ENCODE data around the gene SLCO1B1.

Gene SLCO1B1

GRCh38 chr12:21252070-21252469 is 121.1 kb downstream of the SLCO1B1 start:
- Histone ChIP-seq H3K27me3 (replicated peaks in 2 of 5; ENCODE audit: control insufficient read depth in 4 of 5, insufficient read depth in 5 of 5, low read length in 4 of 5) (no peaks in the 10 kb centered on the region), H3K27ac (ENCODE audit: insufficient read depth in 1 of 2, low read depth in 1 of 2, low read length in 2 of 2, poor library complexity in 1 of 2, severe bottlenecking in 2 of 2) (no peak overlapping the region), H3K4me3 (ENCODE audit: control insufficient read depth in 1 of 7, extremely low read depth in 1 of 7, insufficient read depth in 4 of 7, low read depth in 2 of 7, low read length in 6 of 7) (no peak overlapping the region), H3K4me1 (ENCODE audit: control extremely low read depth in 1 of 4, control insufficient read depth in 4 of 4, insufficient read depth in 4 of 4, low read length in 3 of 4) (no peaks in the 10 kb centered on the region), H3K36me3 (ENCODE audit: control insufficient read depth in 4 of 4, insufficient read depth in 4 of 4, low read length in 3 of 4) (no peaks in the 10 kb centered on the region), H3K9me3 (ENCODE audit: control extremely low read depth in 1 of 5, control insufficient read depth in 4 of 5, insufficient read depth in 2 of 5, low read depth in 1 of 5, low read length in 4 of 5) (no peaks in the 10 kb centered on the region)
- ChIA-PET CTCF (no interaction called here), POLR2A (no interaction called here)
- no peak for DNase-seq
- WGBS (ENCODE audit: insufficient coverage), result 92% methylated on average over 2 of the region's 5 CpGs

GRCh38 chr12:21257172-21257571 is 126.2 kb downstream of the SLCO1B1 start:
- no peaks in the 10 kb centered on the region for H3K36me3 ChIP-seq (ENCODE audit: control insufficient read depth in 4 of 4, insufficient read depth in 4 of 4, low read length in 3 of 4)
- no peak overlapping the region for H3K27ac ChIP-seq (ENCODE audit: insufficient read depth in 1 of 2, low read depth in 1 of 2, low read length in 2 of 2, poor library complexity in 1 of 2, severe bottlenecking in 2 of 2)
- ChIA-PET CTCF (no interaction called here), POLR2A (no interaction called here)
- H3K4me1 ChIP-seq (ENCODE audit: control extremely low read depth in 1 of 4, control insufficient read depth in 4 of 4, insufficient read depth in 4 of 4, low read length in 3 of 4), result no peaks in the 10 kb centered on the region
- no peak for DNase-seq
- H3K27me3 ChIP-seq (replicated peaks in 2 of 5; ENCODE audit: control insufficient read depth in 4 of 5, insufficient read depth in 5 of 5, low read length in 4 of 5), result no peaks in the 10 kb centered on the region
- H3K9me3 ChIP-seq (ENCODE audit: control extremely low read depth in 1 of 5, control insufficient read depth in 4 of 5, insufficient read depth in 2 of 5, low read depth in 1 of 5, low read length in 4 of 5), result peaks cover 0 to 5% (median 0%) of the 10 kb centered on the region in 5 experiments
- 100% methylated on average over 2 of the region's 3 CpGs for WGBS (ENCODE audit: insufficient coverage)
- no peak overlapping the region for H3K4me3 ChIP-seq (ENCODE audit: control insufficient read depth in 1 of 7, extremely low read depth in 1 of 7, insufficient read depth in 4 of 7, low read depth in 2 of 7, low read length in 6 of 7)

GRCh38 chr12:21264232-21264631 is 133.2 kb downstream of the SLCO1B1 start:
- Histone ChIP-seq H3K36me3 (ENCODE audit: control insufficient read depth in 4 of 4, insufficient read depth in 4 of 4, low read length in 3 of 4) (no peaks in the 10 kb centered on the region), H3K4me3 (ENCODE audit: control insufficient read depth in 1 of 7, extremely low read depth in 1 of 7, insufficient read depth in 4 of 7, low read depth in 2 of 7, low read length in 6 of 7) (no peak overlapping the region), H3K27ac (ENCODE audit: insufficient read depth in 1 of 2, low read depth in 1 of 2, low read length in 2 of 2, poor library complexity in 1 of 2, severe bottlenecking in 2 of 2) (no peak overlapping the region), H3K9me3 (ENCODE audit: control extremely low read depth in 1 of 5, control insufficient read depth in 4 of 5, insufficient read depth in 2 of 5, low read depth in 1 of 5, low read length in 4 of 5) (peaks cover 0 to 16% (median 0%) of the 10 kb centered on the region in 5 experiments), H3K27me3 (replicated peaks in 2 of 5; ENCODE audit: control insufficient read depth in 4 of 5, insufficient read depth in 5 of 5, low read length in 4 of 5) (no peaks in the 10 kb centered on the region), H3K4me1 (ENCODE audit: control extremely low read depth in 1 of 4, control insufficient read depth in 4 of 4, insufficient read depth in 4 of 4, low read length in 3 of 4) (no peaks in the 10 kb centered on the region)
- ChIA-PET POLR2A (no interaction called here), CTCF (no interaction called here)
- no peak for DNase-seq

GRCh38 chr12:21265932-21266331 is 134.9 kb downstream of the SLCO1B1 start:
- no peak overlapping the region for H3K4me3 ChIP-seq (ENCODE audit: control insufficient read depth in 1 of 7, extremely low read depth in 1 of 7, insufficient read depth in 4 of 7, low read depth in 2 of 7, low read length in 6 of 7)
- no peak for DNase-seq
- ChIA-PET CTCF (no interaction called here), POLR2A (no interaction called here)
- no peaks in the 10 kb centered on the region for H3K36me3 ChIP-seq (ENCODE audit: control insufficient read depth in 4 of 4, insufficient read depth in 4 of 4, low read length in 3 of 4)
- peaks cover 0 to under 1% (median 0%) of the 10 kb centered on the region in 5 experiments for H3K27me3 ChIP-seq (replicated peaks in 2 of 5; ENCODE audit: control insufficient read depth in 4 of 5, insufficient read depth in 5 of 5, low read length in 4 of 5)
- no CpG with 5 or more reads among the region's 4 CpGs for WGBS (ENCODE audit: insufficient coverage)
- H3K9me3 ChIP-seq (ENCODE audit: control extremely low read depth in 1 of 5, control insufficient read depth in 4 of 5, insufficient read depth in 2 of 5, low read depth in 1 of 5, low read length in 4 of 5), result peaks cover 0 to 10% (median 1%) of the 10 kb centered on the region in 5 experiments
- H3K27ac ChIP-seq (ENCODE audit: insufficient read depth in 1 of 2, low read depth in 1 of 2, low read length in 2 of 2, poor library complexity in 1 of 2, severe bottlenecking in 2 of 2), result no peak overlapping the region
- no peaks in the 10 kb centered on the region for H3K4me1 ChIP-seq (ENCODE audit: control extremely low read depth in 1 of 4, control insufficient read depth in 4 of 4, insufficient read depth in 4 of 4, low read length in 3 of 4)

GRCh38 chr12:21276826-21277225 is 145.8 kb downstream of the SLCO1B1 start:
- no peak for DNase-seq
- Histone ChIP-seq H3K9me3 (ENCODE audit: control extremely low read depth in 1 of 5, control insufficient read depth in 4 of 5, insufficient read depth in 2 of 5, low read depth in 1 of 5, low read length in 4 of 5) (no peaks in the 10 kb centered on the region), H3K36me3 (ENCODE audit: control insufficient read depth in 4 of 4, insufficient read depth in 4 of 4, low read length in 3 of 4) (no peaks in the 10 kb centered on the region), H3K4me3 (ENCODE audit: control insufficient read depth in 1 of 7, extremely low read depth in 1 of 7, insufficient read depth in 4 of 7, low read depth in 2 of 7, low read length in 6 of 7) (no peak overlapping the region), H3K27ac (ENCODE audit: insufficient read depth in 1 of 2, low read depth in 1 of 2, low read length in 2 of 2, poor library complexity in 1 of 2, severe bottlenecking in 2 of 2) (no peak overlapping the region), H3K27me3 (replicated peaks in 2 of 5; ENCODE audit: control insufficient read depth in 4 of 5, insufficient read depth in 5 of 5, low read length in 4 of 5) (peaks cover 0 to 3% (median 0%) of the 10 kb centered on the region in 5 experiments), H3K4me1 (ENCODE audit: control extremely low read depth in 1 of 4, control insufficient read depth in 4 of 4, insufficient read depth in 4 of 4, low read length in 3 of 4) (no peaks in the 10 kb centered on the region)
- ChIA-PET CTCF (no interaction called here), POLR2A (no interaction called here)
- WGBS (ENCODE audit: insufficient coverage), result 73% methylated on average over 2 of the region's 2 CpGs
